Limb (tissue), 2 donors: ENCODE results near the gene RTN4RL1.

Experiments
- DNase-seq, 2 donors: peaks; one replicate each; pipeline ENCODE4 v3.0.0-alpha.2; 2016; ENCODE audit errors: extremely low spot score in 2 of 2

The RTN4RL1 gene

GRCh38 chr17:2047590-2047989 lies 22.5 kb upstream of the RTN4RL1 start:
- DNase-seq: no peak

GRCh38 chr17:2044263-2044894 lies 19.2 kb upstream of the RTN4RL1 start:
- no peak for DNase-seq

GRCh38 chr17:2043785-2044184 lies 18.7 kb upstream of the RTN4RL1 start:
- no peak for DNase-seq

GRCh38 chr17:2042933-2043332 lies 17.8 kb upstream of the RTN4RL1 start:
- DNase-seq: no peak

GRCh38 chr17:2042390-2042847 lies 17.3 kb upstream of the RTN4RL1 start:
- DNase-seq: no peak

GRCh38 chr17:2041561-2042389 lies 16.6 kb upstream of the RTN4RL1 start, which contains the start of gene OVCA2:
OVCA2 (plus strand) TSS chr17:2042022; CDS start chr17:2042048, 26 bp downstream.
- peak; percentile 96 to 98 for DNase-seq

GRCh38 chr17:2040942-2041560 lies 15.9 kb upstream of the RTN4RL1 start:
- no peak for DNase-seq

GRCh38 chr17:2040219-2040827 lies 15.2 kb upstream of the RTN4RL1 start:
- DNase-seq: no peak

GRCh38 chr17:2037155-2037554 lies 12.0 kb upstream of the RTN4RL1 start:
- no peak for DNase-seq

GRCh38 chr17:2035541-2036488 lies 10.7 kb upstream of the RTN4RL1 start:
- DNase-seq: no peak

GRCh38 chr17:2034806-2035540 lies 9.8 kb upstream of the RTN4RL1 start:
- DNase-seq: no peak

GRCh38 chr17:2034157-2034556 lies 9.0 kb upstream of the RTN4RL1 start:
- no peak for DNase-seq

- no peak for DNase-seq
These were observed 8.0 kb upstream of the RTN4RL1 start for GRCh38 chr17:2033153-2033552.

- no peak for DNase-seq
These were observed 5.6 kb upstream of the RTN4RL1 start for GRCh38 chr17:2030779-2031163.

- peak; percentile 85 to 90 for DNase-seq
These were observed 5.0 kb upstream of the RTN4RL1 start, which contains the start of gene DPH1 for GRCh38 chr17:2029911-2030778. DPH1 (plus strand) TSS chr17:2030153; CDS start chr17:2030170, 17 bp downstream.

- no peak for DNase-seq
These were observed 3.6 kb upstream of the RTN4RL1 start for GRCh38 chr17:2028737-2029136.

GRCh38 chr17:2028234-2028614 lies 3.1 kb upstream of the RTN4RL1 start:
- DNase-seq: no peak

GRCh38 chr17:2027528-2028233 lies 2.5 kb upstream of the RTN4RL1 start:
- DNase-seq: no peak
